OCI-LY3 (cell line): ENCODE results near the gene FN1.

Source experiments
- EZH2phosphoT487 ChIP-seq: fragments of 200-600 bp; shearing (Covaris generic); IDR thresholded peaks from 2 replicates; pipeline ENCODE4 v1.6.1; 2018; ENCODE audit warnings: antibody characterized with exemption, mixed run types, low read depth
- TF ChIP-seq, protein P1 (sequence below): fragments of 200-600, 300-600 bp; sonication (generic); IDR thresholded peaks from 2 replicates; pipeline ENCODE4 v1.5.1; 2014; ENCODE audit warnings: antibody characterized with exemption, low read length, low read depth

DNA sequence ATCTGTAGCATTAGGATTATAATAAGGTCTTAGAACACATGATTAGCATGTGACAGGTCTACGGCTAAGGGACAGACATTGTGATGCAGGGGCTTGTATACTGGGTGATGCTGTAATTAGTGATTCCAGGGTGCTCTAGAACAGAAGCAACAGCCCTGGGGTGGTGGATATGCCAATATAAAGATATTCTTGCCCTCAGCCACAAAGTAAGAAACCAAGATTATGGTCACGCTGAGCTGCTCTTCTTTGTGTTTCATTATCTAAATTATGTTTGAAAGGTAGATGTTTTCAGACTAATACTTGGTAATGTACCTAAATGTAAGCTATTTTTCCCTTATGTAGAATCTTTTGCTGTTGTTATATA, 45.3 kb downstream of the FN1 start:
- TF ChIP-seq, protein P1, sequence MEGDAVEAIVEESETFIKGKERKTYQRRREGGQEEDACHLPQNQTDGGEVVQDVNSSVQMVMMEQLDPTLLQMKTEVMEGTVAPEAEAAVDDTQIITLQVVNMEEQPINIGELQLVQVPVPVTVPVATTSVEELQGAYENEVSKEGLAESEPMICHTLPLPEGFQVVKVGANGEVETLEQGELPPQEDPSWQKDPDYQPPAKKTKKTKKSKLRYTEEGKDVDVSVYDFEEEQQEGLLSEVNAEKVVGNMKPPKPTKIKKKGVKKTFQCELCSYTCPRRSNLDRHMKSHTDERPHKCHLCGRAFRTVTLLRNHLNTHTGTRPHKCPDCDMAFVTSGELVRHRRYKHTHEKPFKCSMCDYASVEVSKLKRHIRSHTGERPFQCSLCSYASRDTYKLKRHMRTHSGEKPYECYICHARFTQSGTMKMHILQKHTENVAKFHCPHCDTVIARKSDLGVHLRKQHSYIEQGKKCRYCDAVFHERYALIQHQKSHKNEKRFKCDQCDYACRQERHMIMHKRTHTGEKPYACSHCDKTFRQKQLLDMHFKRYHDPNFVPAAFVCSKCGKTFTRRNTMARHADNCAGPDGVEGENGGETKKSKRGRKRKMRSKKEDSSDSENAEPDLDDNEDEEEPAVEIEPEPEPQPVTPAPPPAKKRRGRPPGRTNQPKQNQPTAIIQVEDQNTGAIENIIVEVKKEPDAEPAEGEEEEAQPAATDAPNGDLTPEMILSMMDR = no peak
- no peak for TF ChIP-seq EZH2phosphoT487
